ENCODE data around the gene ZNF276.

DNA sequence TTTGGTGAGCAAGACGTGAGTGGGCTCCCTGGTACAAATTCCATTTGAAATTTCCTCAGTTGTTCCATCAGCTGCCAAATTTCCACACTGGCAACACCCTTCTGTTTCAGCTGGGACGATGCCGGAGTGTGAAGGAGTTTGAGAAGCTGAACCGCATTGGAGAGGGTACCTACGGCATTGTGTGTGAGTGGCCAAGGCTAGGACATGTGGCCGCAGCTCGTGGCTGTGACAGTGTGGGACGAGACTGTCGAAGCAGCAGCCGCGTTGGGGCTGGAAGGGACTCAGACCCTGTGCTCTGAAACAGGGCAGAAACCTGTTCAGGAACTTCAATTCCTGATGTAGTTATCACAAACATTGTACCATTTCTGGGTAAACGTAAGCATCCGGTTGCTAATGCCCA is 32.2 kb upstream of the ZNF276 start:
- TF ChIP-seq, protein P1, sequence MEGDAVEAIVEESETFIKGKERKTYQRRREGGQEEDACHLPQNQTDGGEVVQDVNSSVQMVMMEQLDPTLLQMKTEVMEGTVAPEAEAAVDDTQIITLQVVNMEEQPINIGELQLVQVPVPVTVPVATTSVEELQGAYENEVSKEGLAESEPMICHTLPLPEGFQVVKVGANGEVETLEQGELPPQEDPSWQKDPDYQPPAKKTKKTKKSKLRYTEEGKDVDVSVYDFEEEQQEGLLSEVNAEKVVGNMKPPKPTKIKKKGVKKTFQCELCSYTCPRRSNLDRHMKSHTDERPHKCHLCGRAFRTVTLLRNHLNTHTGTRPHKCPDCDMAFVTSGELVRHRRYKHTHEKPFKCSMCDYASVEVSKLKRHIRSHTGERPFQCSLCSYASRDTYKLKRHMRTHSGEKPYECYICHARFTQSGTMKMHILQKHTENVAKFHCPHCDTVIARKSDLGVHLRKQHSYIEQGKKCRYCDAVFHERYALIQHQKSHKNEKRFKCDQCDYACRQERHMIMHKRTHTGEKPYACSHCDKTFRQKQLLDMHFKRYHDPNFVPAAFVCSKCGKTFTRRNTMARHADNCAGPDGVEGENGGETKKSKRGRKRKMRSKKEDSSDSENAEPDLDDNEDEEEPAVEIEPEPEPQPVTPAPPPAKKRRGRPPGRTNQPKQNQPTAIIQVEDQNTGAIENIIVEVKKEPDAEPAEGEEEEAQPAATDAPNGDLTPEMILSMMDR (IDR thresholded peaks at IDR 0.05; ENCODE audit: low read depth, low read length) = no peak
- TF ChIP-seq EZH2phosphoT487 (IDR thresholded peaks at IDR 0.05; ENCODE audit: low read depth) = no peak

Data from OCI-LY3 (cell line).